Panc1 (cell line): ENCODE data around the gene ZNF593. TPM values are rescaled to one million over a fixed set of nuclear protein-coding genes. Genes with fewer than 3 reads are reported as not detected.
A peak's percentile ranks its signal among the peaks of the same experiment; 100 is the strongest.

Experiments
- ATAC-seq: fragments of 200-7000 bp; cut with Tn5 transposase; 2 replicates; pipeline ENCODE4 v1.9.1; 2020; ENCODE audit warnings: mild to moderate bottlenecking, moderate library complexity
- BruUV-seq: library from RNA; stranded (reverse); fragments of 400-500 nt; replicated peaks from 2 replicates; lab custom pipeline; 2021; lab: Mats Ljungman, UMichigan
- CTCF ChIA-PET: fragments of 300-600 bp; sonication (Branson Sonifier 250); formaldehyde crosslinking; loops from one replicate; lab custom pipeline; 2022; ENCODE audit warnings: antibody characterized with exemption; lab: Charles Lee
- POLR2A ChIA-PET: fragments of 300-600 bp; sonication (Branson Sonifier 250); formaldehyde crosslinking; loops from one replicate; lab custom pipeline; 2022; ENCODE audit warnings: antibody characterized with exemption; lab: Charles Lee
- DNase-seq: peaks from one replicate; pipeline ENCODE4 v3.0.0-alpha.2; 2010; ENCODE audit warnings: low read depth, low spot score
- H3K27ac ChIP-seq: 2 replicates; pipeline ENCODE4 v1.5.1; 2011; ENCODE audit warnings: mild to moderate bottlenecking, low read length, inconsistent platforms
- H3K27me3 ChIP-seq: fragments of 200-500 bp; sonication (Bioruptor generic); 2 replicates; pipeline ENCODE4 v1.6.0; 2014; ENCODE audit warnings: low read length, inconsistent platforms; ENCODE audit not compliant: control insufficient read depth, insufficient read depth
- H3K36me3 ChIP-seq: fragments of 200-500 bp; sonication (Bioruptor generic); 2 replicates; pipeline ENCODE4 v1.5.1; 2014; ENCODE audit warnings: inconsistent platforms, mild to moderate bottlenecking, low read length, moderate library complexity; ENCODE audit not compliant: control insufficient read depth, insufficient read depth
- H3K4me1 ChIP-seq: 2 replicates; pipeline ENCODE4 v1.5.1; 2011; ENCODE audit warnings: inconsistent platforms, mild to moderate bottlenecking, low read length, moderate library complexity; ENCODE audit not compliant: control insufficient read depth, insufficient read depth
- H3K4me3 ChIP-seq, 2 experiments: 2 replicates each; pipeline ENCODE4 v1.5.1; 2011 to 2012; ENCODE audit warnings: low read depth in 2 of 2, low read length in 2 of 2, mild to moderate bottlenecking in 2 of 2, inconsistent platforms in 1 of 2, moderate library complexity in 1 of 2
- H3K9me3 ChIP-seq: fragments of 200-500 bp; sonication (Bioruptor generic); 2 replicates; pipeline ENCODE4 v1.5.1; 2014; ENCODE audit warnings: low read depth, mild to moderate bottlenecking, inconsistent platforms, low read length, moderate library complexity; ENCODE audit not compliant: control insufficient read depth, insufficient read depth
- CTCF ChIP-seq: fragments of 450-650 bp; IDR thresholded peaks from 2 replicates; pipeline ENCODE4 v1.5.1; 2017; ENCODE audit warnings: mild to moderate bottlenecking
- POLR2AphosphoS5 ChIP-seq: IDR thresholded peaks from 2 replicates; pipeline ENCODE4 v1.6.1; 2012; ENCODE audit warnings: mild to moderate bottlenecking, low read depth, low read length, moderate library complexity
- REST ChIP-seq, 2 experiments: IDR thresholded peaks; 2 replicates each; pipeline ENCODE4 v1.6.1; 2011 to 2012; ENCODE audit warnings: low read depth in 2 of 2, control low read depth in 1 of 2, low read length in 1 of 2, mild to moderate bottlenecking in 1 of 2, moderate library complexity in 1 of 2; ENCODE audit not compliant: insufficient read depth in 1 of 2
- SIN3A ChIP-seq: IDR thresholded peaks from 2 replicates; pipeline ENCODE4 v1.6.1; 2012; ENCODE audit warnings: low read depth, mild to moderate bottlenecking, low read length, moderate library complexity, borderline replicate concordance; ENCODE audit not compliant: insufficient read depth
- TCF7L2 ChIP-seq: IDR thresholded peaks from 2 replicates; pipeline ENCODE4 v1.6.1; 2011; ENCODE audit warnings: mild to moderate bottlenecking, low read depth, low read length, inconsistent platforms
- in situ Hi-C: cut with HindIII; loops from 2 replicates; pipeline ENCODE4 v1.10.0; 2016; ENCODE audit warnings: low sequenced_read_pairs, low pct_unique_long_range_greater_than_20kb
- intact Hi-C: fragments of 100-400 bp; cut with micrococcal nuclease; formaldehyde crosslinking; loops from one replicate; pipeline ENCODE4 v1.10.0; 2022; ENCODE audit not compliant: unreplicated experiment
- total RNA-seq: library from RNA; stranded (reverse); gene quantifications from one replicate; pipeline ENCODE4 v1.2.1, GENCODE V29; 2021; ENCODE audit not compliant: unreplicated experiment

ZNF593 gene
- total RNA-seq, 1 experiment from 2014 or later: 108 TPM

- intact Hi-C loops: no loop called here
- Histone ChIP-seq H3K36me3 (no peaks in the 10 kb centered on the region), H3K27me3 (no peaks in the 10 kb centered on the region), H3K4me3 (no peak overlapping the region), H3K27ac (no peak overlapping the region), H3K9me3 (no peaks in the 10 kb centered on the region), H3K4me1 (no peaks in the 10 kb centered on the region; the same call in 1 of the 2 replicates)
- TF ChIP-seq SIN3A (no peak), CTCF (no peak), POLR2AphosphoS5 (no peak), TCF7L2 (no peak), REST (IDR thresholded peaks at IDR 0.05; ENCODE audit: insufficient read depth in 1 of 2, low read depth in 2 of 2, low read length in 1 of 2) (no peak)
- no peak for DNase-seq
- in situ Hi-C loops: no loop called here
- POLR2A ChIA-PET: no interaction called here
- no TSS peak for BruUV-seq
- 0 out of 2 replicates have a peak, but pooled peaks have one; percentile 22 for ATAC-seq
- CTCF ChIA-PET: no interaction called here
Measured at GRCh38 chr1:26153966-26154532, 15.7 kb upstream of the ZNF593 start.

GRCh38 chr1:26154750-26155149 is 15.0 kb upstream of the ZNF593 start:
- Histone ChIP-seq H3K27me3 (no peaks in the 10 kb centered on the region), H3K9me3 (no peaks in the 10 kb centered on the region), H3K4me1 (no peaks in the 10 kb centered on the region; the same call in 1 of the 2 replicates), H3K4me3 (no peak overlapping the region), H3K36me3 (no peaks in the 10 kb centered on the region), H3K27ac (no peak overlapping the region)
- intact Hi-C loops (no loop called here), in situ Hi-C loops (no loop called here)
- no TSS peak for BruUV-seq
- POLR2A ChIA-PET: no interaction called here
- no peak for ATAC-seq
- TF ChIP-seq POLR2AphosphoS5 (no peak), CTCF (no peak), REST (IDR thresholded peaks at IDR 0.05; ENCODE audit: insufficient read depth in 1 of 2, low read depth in 2 of 2, low read length in 1 of 2) (no peak), TCF7L2 (no peak), SIN3A (no peak)
- DNase-seq: no peak
- CTCF ChIA-PET: no interaction called here
